ENCODE measurements around the gene CLDN7.

DNA sequence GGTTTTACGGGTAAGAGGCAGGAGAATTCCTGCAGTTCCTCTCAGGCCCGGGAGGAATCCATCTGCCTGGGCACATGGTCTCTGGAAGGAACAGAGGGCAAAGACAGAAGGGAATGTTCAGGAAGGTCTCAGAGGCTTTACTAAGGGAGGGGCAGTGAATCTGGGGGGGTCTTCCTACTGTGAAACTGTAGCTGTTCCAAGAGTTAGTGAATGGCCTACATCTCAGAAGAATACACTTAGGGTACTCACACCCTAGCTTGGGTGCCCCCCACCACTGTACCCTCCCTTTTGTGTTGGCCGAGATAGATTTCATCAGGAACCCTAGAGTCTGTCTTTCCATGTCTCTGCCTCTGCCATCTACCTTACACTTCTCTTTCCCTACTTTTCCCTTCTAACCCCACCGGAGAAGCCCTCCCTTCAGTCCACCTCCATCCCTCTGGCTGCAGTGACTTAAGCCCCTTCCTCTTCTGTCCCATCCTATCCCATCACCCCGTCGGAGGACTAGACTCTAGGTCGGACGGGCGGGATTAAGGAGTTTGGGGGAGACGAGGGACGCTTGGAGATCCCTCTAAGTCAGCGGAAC, 43.0 kb downstream of the CLDN7 start:
- TF ChIP-seq, protein P1, sequence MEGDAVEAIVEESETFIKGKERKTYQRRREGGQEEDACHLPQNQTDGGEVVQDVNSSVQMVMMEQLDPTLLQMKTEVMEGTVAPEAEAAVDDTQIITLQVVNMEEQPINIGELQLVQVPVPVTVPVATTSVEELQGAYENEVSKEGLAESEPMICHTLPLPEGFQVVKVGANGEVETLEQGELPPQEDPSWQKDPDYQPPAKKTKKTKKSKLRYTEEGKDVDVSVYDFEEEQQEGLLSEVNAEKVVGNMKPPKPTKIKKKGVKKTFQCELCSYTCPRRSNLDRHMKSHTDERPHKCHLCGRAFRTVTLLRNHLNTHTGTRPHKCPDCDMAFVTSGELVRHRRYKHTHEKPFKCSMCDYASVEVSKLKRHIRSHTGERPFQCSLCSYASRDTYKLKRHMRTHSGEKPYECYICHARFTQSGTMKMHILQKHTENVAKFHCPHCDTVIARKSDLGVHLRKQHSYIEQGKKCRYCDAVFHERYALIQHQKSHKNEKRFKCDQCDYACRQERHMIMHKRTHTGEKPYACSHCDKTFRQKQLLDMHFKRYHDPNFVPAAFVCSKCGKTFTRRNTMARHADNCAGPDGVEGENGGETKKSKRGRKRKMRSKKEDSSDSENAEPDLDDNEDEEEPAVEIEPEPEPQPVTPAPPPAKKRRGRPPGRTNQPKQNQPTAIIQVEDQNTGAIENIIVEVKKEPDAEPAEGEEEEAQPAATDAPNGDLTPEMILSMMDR (IDR thresholded peaks at IDR 0.05) = no peak
- TF ChIP-seq POLR2A (IDR thresholded peaks at IDR 0.05) (no peak), EP300 (IDR thresholded peaks at IDR 0.05) (no peak), POLR2AphosphoS5 (IDR thresholded peaks at IDR 0.05) (no peak)

Measured in gastroesophageal sphincter (tissue), 3 donors.